ENCODE data around the gene C4orf54. TPM values are rescaled to one million over a fixed set of nuclear protein-coding genes. Genes with fewer than 3 reads are reported as not detected.

The C4orf54 gene
- total RNA-seq, 2 donors from 2014 or later = 0.32 to 0.62 TPM

- H3K9me3 ChIP-seq = no peaks in the 10 kb centered on the region
Measured at GRCh38 chr4:99651016-99651769, 6.4 kb downstream of the C4orf54 start.

GRCh38 chr4:99649778-99650177 is 7.8 kb downstream of the C4orf54 start:
- intact Hi-C loops (cut with DNase I) = loop anchor here (10.0 kb wide), 1 partner anchor 215 kb away; no protein-coding TSS in a partner anchor

More at GRCh38 chr4:99651016-99651769, 6.4 kb downstream of the C4orf54 start:
- no peak for TF ChIP-seq POLR2A (IDR thresholded peaks at IDR 0.05)
- TF ChIP-seq CTCF (IDR thresholded peaks at IDR 0.05) = no peak
- TF ChIP-seq POLR2AphosphoS5 (IDR thresholded peaks at IDR 0.05) = no peak
- H3K27ac ChIP-seq = no peak overlapping the region
- intact Hi-C loops (cut with DNase I) = loop anchor here (10.0 kb wide), 1 partner anchor 214 kb away; no protein-coding TSS in a partner anchor
- no peak for DNase-seq (ENCODE audit: low spot score)
- no peak overlapping the region for H3K4me3 ChIP-seq
- no peaks in the 10 kb centered on the region for H3K36me3 ChIP-seq
- H3K27me3 ChIP-seq (replicated peaks; ENCODE audit: insufficient read depth) = no peaks in the 10 kb centered on the region
- H3K4me1 ChIP-seq (replicated peaks) = no peaks in the 10 kb centered on the region
- 95% methylated on average over 18 of the region's 18 CpGs for WGBS

GRCh38 chr4:99649208-99649607 is 8.4 kb downstream of the C4orf54 start:
- H3K36me3 ChIP-seq = no peaks in the 10 kb centered on the region
- no peak overlapping the region for H3K27ac ChIP-seq
- no peak for TF ChIP-seq POLR2AphosphoS5 (IDR thresholded peaks at IDR 0.05)
- no peak for TF ChIP-seq POLR2A (IDR thresholded peaks at IDR 0.05)
- TF ChIP-seq CTCF (IDR thresholded peaks at IDR 0.05) = no peak
- H3K9me3 ChIP-seq = no peaks in the 10 kb centered on the region
- WGBS = 90% methylated on average over 9 of the region's 9 CpGs
- intact Hi-C loops (cut with DNase I) = no loop called here
- no peaks in the 10 kb centered on the region for H3K27me3 ChIP-seq (replicated peaks; ENCODE audit: insufficient read depth)
- no peaks in the 10 kb centered on the region for H3K4me1 ChIP-seq (replicated peaks)
- DNase-seq (ENCODE audit: low spot score) = no peak
- H3K4me3 ChIP-seq = no peak overlapping the region

More at GRCh38 chr4:99649778-99650177, 7.8 kb downstream of the C4orf54 start:
- no peaks in the 10 kb centered on the region for H3K4me1 ChIP-seq (replicated peaks)
- 99% methylated on average over 10 of the region's 10 CpGs for WGBS
- H3K9me3 ChIP-seq = no peaks in the 10 kb centered on the region
- H3K27ac ChIP-seq = no peak overlapping the region
- no peaks in the 10 kb centered on the region for H3K36me3 ChIP-seq
- H3K27me3 ChIP-seq (replicated peaks; ENCODE audit: insufficient read depth) = no peaks in the 10 kb centered on the region
- H3K4me3 ChIP-seq = no peak overlapping the region
- no peak for DNase-seq (ENCODE audit: low spot score)
- TF ChIP-seq CTCF (IDR thresholded peaks at IDR 0.05) (no peak), POLR2AphosphoS5 (IDR thresholded peaks at IDR 0.05) (no peak), POLR2A (IDR thresholded peaks at IDR 0.05) (no peak)

GRCh38 chr4:99648321-99648720 is 9.3 kb downstream of the C4orf54 start:
- no peak overlapping the region for H3K4me3 ChIP-seq
- 71% methylated on average over 1 of the region's 1 CpG for WGBS
- H3K27ac ChIP-seq = no peak overlapping the region
- no peaks in the 10 kb centered on the region for H3K9me3 ChIP-seq
- DNase-seq (ENCODE audit: low spot score) = no peak
- no peaks in the 10 kb centered on the region for H3K27me3 ChIP-seq (replicated peaks; ENCODE audit: insufficient read depth)
- no peaks in the 10 kb centered on the region for H3K4me1 ChIP-seq (replicated peaks)
- intact Hi-C loops (cut with DNase I) = no loop called here
- H3K36me3 ChIP-seq = no peaks in the 10 kb centered on the region
- TF ChIP-seq POLR2A (IDR thresholded peaks at IDR 0.05) (no peak), POLR2AphosphoS5 (IDR thresholded peaks at IDR 0.05) (no peak), CTCF (IDR thresholded peaks at IDR 0.05) (no peak)

GRCh38 chr4:99647071-99647470 is 10.6 kb downstream of the C4orf54 start:
- intact Hi-C loops (cut with DNase I) = no loop called here
- Histone ChIP-seq H3K4me3 (no peak overlapping the region), H3K9me3 (no peaks in the 10 kb centered on the region), H3K4me1 (replicated peaks) (no peaks in the 10 kb centered on the region), H3K27ac (no peak overlapping the region), H3K36me3 (no peaks in the 10 kb centered on the region), H3K27me3 (replicated peaks; ENCODE audit: insufficient read depth) (no peaks in the 10 kb centered on the region)
- no peak for DNase-seq (ENCODE audit: low spot score)
- TF ChIP-seq CTCF (IDR thresholded peaks at IDR 0.05) = no peak
- no peak for TF ChIP-seq POLR2A (IDR thresholded peaks at IDR 0.05)
- TF ChIP-seq POLR2AphosphoS5 (IDR thresholded peaks at IDR 0.05) = no peak
- 78% methylated on average over 4 of the region's 4 CpGs for WGBS

Measured in prostate gland (tissue), 2 donors.